GM23248 (cell line): ENCODE results near the gene TNNI3. TPM values are rescaled to one million over a fixed set of nuclear protein-coding genes. Genes with fewer than 3 reads are reported as not detected.

Source experiments
- DNase-seq: peaks from one replicate; pipeline ENCODE4 v3.0.0-alpha.2; 2015
- H2AFZ ChIP-seq: fragments of 200-600 bp; sonication (generic); 2 replicates; pipeline ENCODE4 v1.6.1; 2016; ENCODE audit warnings: antibody characterized with exemption
- H3F3A ChIP-seq: fragments of 200-600 bp; sonication (generic); 2 replicates; pipeline ENCODE4 v1.6.1; 2016; ENCODE audit warnings: mild to moderate bottlenecking, antibody characterized with exemption, mixed run types; ENCODE audit not compliant: insufficient read depth
- H3K27ac ChIP-seq: fragments of 200-600 bp; sonication (generic); 2 replicates; pipeline ENCODE4 v1.5.1; 2016; ENCODE audit warnings: mild to moderate bottlenecking
- H3K27me3 ChIP-seq: fragments of 200-600 bp; sonication (generic); replicated peaks from 2 replicates; pipeline ENCODE4 v1.6.1; 2016; ENCODE audit warnings: mild to moderate bottlenecking; ENCODE audit not compliant: insufficient read depth
- H3K36me3 ChIP-seq: fragments of 200-600 bp; sonication (generic); 2 replicates; pipeline ENCODE4 v1.6.1; 2016; ENCODE audit warnings: low read depth, mild to moderate bottlenecking
- H3K4me1 ChIP-seq: fragments of 200-600 bp; sonication (generic); 2 replicates; pipeline ENCODE4 v1.6.1; 2016; ENCODE audit warnings: mild to moderate bottlenecking; ENCODE audit not compliant: insufficient read depth
- H3K4me2 ChIP-seq: fragments of 200-600 bp; sonication (generic); one replicate; pipeline ENCODE4 v1.6.1; 2016; ENCODE audit warnings: mild to moderate bottlenecking; ENCODE audit not compliant: unreplicated experiment
- H3K4me3 ChIP-seq: fragments of 200-600 bp; sonication (generic); 2 replicates; pipeline ENCODE4 v1.5.1; 2016; ENCODE audit warnings: mild to moderate bottlenecking
- H3K79me2 ChIP-seq: fragments of 200-600 bp; sonication (generic); 2 replicates; pipeline ENCODE4 v1.6.1; 2016; ENCODE audit warnings: mild to moderate bottlenecking; ENCODE audit not compliant: insufficient read depth
- H3K9ac ChIP-seq: fragments of 200-600 bp; sonication (generic); 2 replicates; pipeline ENCODE4 v1.6.1; 2016; ENCODE audit warnings: mild to moderate bottlenecking
- H3K9me2 ChIP-seq: fragments of 200-600 bp; sonication (generic); 2 replicates; pipeline ENCODE4 v1.6.1; 2016; ENCODE audit warnings: mixed run types, mild to moderate bottlenecking, moderate library complexity; ENCODE audit not compliant: insufficient read depth
- H3K9me3 ChIP-seq: fragments of 200-600 bp; sonication (generic); one replicate; pipeline ENCODE4 v1.6.1; 2017; ENCODE audit warnings: low read depth
- H4K20me1 ChIP-seq: fragments of 200-600 bp; sonication (generic); 2 replicates; pipeline ENCODE4 v1.6.0; 2016; ENCODE audit not compliant: insufficient read depth
- EZH2 ChIP-seq: fragments of 200-600 bp; sonication (generic); IDR thresholded peaks from 2 replicates; pipeline ENCODE4 v1.6.1; 2018; ENCODE audit warnings: antibody characterized with exemption, mild to moderate bottlenecking; ENCODE audit not compliant: insufficient read depth, poor library complexity, severe bottlenecking
- EZH2phosphoT487 ChIP-seq: fragments of 200-600 bp; sonication (generic); IDR thresholded peaks from 2 replicates; pipeline ENCODE4 v1.6.1; 2018; ENCODE audit warnings: antibody characterized with exemption, moderate library complexity, mild to moderate bottlenecking, low read depth; ENCODE audit not compliant: insufficient read depth
- WGBS, 2 experiments: methylation state at CpG; one replicate each; pipeline ENCODE4 v1.1.6; 2015 to 2017; ENCODE audit warnings: low lambda C conversion rate in 2 of 2, low coverage in 1 of 2; ENCODE audit errors: missing lambda C conversion rate in 2 of 2; 5-methylcytosine and 5-hydroxymethylcytosine counted together
- in situ Hi-C: fragments of 300-500 bp; cut with MboI; formaldehyde crosslinking; loops from 2 replicates; pipeline ENCODE4 v1.15.0; 2020
- polyA plus RNA-seq: library from polyadenylated mRNA; unstranded; fragments of >200 nt; fragmentation: Nextera tagmentation; extraction: Ambion mirVana; gene quantifications from 2 replicates; pipeline ENCODE4 v1.2.1, GENCODE V29; 2016
- total RNA-seq: library from RNA; depleted of rRNA; stranded (reverse); fragments of >200 nt; shearing (Covaris generic); gene quantifications from 2 replicates; pipeline ENCODE4 v1.2.3, GENCODE V29; 2014

Gene TNNI3
- total and polyA plus RNA-seq, 2 experiments from 2014 or later, result not detected

GRCh38 chr19:55161571-55162322, 4.2 kb upstream of the TNNI3 start:
- no peak for DNase-seq
- H3K4me2 ChIP-seq, result no peak overlapping the region
- H3K9ac ChIP-seq, result no peak overlapping the region
- H3K36me3 ChIP-seq, result no peaks in the 10 kb centered on the region
- no peaks in the 10 kb centered on the region for H3K9me2 ChIP-seq
- H3K79me2 ChIP-seq, result no peaks in the 10 kb centered on the region
- in situ Hi-C loops, result no loop called here
- H3K4me1 ChIP-seq, result peaks cover 8% of the 10 kb centered on the region
- H3K27me3 ChIP-seq, result peaks cover 21% of the 10 kb centered on the region
- 25 to 27% methylated on average over 58 to 61 of the region's 61 CpGs for WGBS, 2 experiments
- H2AFZ ChIP-seq, result no peak overlapping the region
- TF ChIP-seq EZH2phosphoT487 (0 out of 2 replicates have a peak, but pooled peaks have one; percentile 16), EZH2 (no peak)
- H4K20me1 ChIP-seq, result no peaks in the 10 kb centered on the region
- peaks cover 3% of the 10 kb centered on the region; the same call in 1 of the 2 replicates for H3F3A ChIP-seq
- H3K9me3 ChIP-seq, result no peaks in the 10 kb centered on the region
- H3K4me3 ChIP-seq, result no peak overlapping the region
- H3K27ac ChIP-seq, result no peak overlapping the region

GRCh38 chr19:55160986-55161365, 3.4 kb upstream of the TNNI3 start:
- H3K4me3 ChIP-seq, result no peak overlapping the region
- peaks cover 26% of the 10 kb centered on the region for H3K27me3 ChIP-seq
- TF ChIP-seq EZH2 (no peak), EZH2phosphoT487 (no peak)
- no peaks in the 10 kb centered on the region for H4K20me1 ChIP-seq
- 21 to 28% methylated on average over 15 to 31 of the region's 32 CpGs for WGBS, 2 experiments
- peaks cover 8% of the 10 kb centered on the region for H3K4me1 ChIP-seq
- H3K9me2 ChIP-seq, result no peaks in the 10 kb centered on the region
- DNase-seq, result no peak
- no peaks in the 10 kb centered on the region for H3K9me3 ChIP-seq
- H3K36me3 ChIP-seq, result no peaks in the 10 kb centered on the region
- H3F3A ChIP-seq, result peaks cover 3% of the 10 kb centered on the region; the same call in 1 of the 2 replicates
- in situ Hi-C loops, result no loop called here
- no peak overlapping the region for H2AFZ ChIP-seq
- no peak overlapping the region for H3K4me2 ChIP-seq
- no peak overlapping the region for H3K9ac ChIP-seq
- no peaks in the 10 kb centered on the region for H3K79me2 ChIP-seq
- H3K27ac ChIP-seq, result no peak overlapping the region

GRCh38 chr19:55160128-55160985, 2.8 kb upstream of the TNNI3 start:
- Histone ChIP-seq H4K20me1 (no peaks in the 10 kb centered on the region), H3K27me3 (peaks cover 27% of the 10 kb centered on the region), H3K27ac (no peak overlapping the region), H3K4me1 (peaks cover 8% of the 10 kb centered on the region), H3F3A (peaks cover 3% of the 10 kb centered on the region; the same call in 1 of the 2 replicates), H3K9ac (no peak overlapping the region), H3K79me2 (no peaks in the 10 kb centered on the region), H3K4me2 (no peak overlapping the region), H3K4me3 (no peak overlapping the region), H3K9me2 (no peaks in the 10 kb centered on the region), H3K36me3 (no peaks in the 10 kb centered on the region), H2AFZ (no peak overlapping the region), H3K9me3 (no peaks in the 10 kb centered on the region)
- in situ Hi-C loops, result no loop called here
- TF ChIP-seq EZH2, result no peak
- no peak for TF ChIP-seq EZH2phosphoT487
- WGBS, 2 experiments, result 4 to 8% methylated on average over 21 to 31 of the region's 33 CpGs
- peak; percentile 96 for DNase-seq

GRCh38 chr19:55158848-55159749, 1.6 kb upstream of the TNNI3 start:
- in situ Hi-C loops, result no loop called here
- no peaks in the 10 kb centered on the region for H3K9me2 ChIP-seq

More at GRCh38 chr19:55158848-55159749, 1.6 kb upstream of the TNNI3 start:
- 31 to 32% methylated on average over 17 to 18 of the region's 18 CpGs for WGBS, 2 experiments
- TF ChIP-seq EZH2phosphoT487, result no peak
- TF ChIP-seq EZH2, result no peak
- Histone ChIP-seq H3K9ac (no peak overlapping the region), H3K27ac (no peak overlapping the region), H3K4me1 (peaks cover 8% of the 10 kb centered on the region), H3K79me2 (no peaks in the 10 kb centered on the region), H3K27me3 (peaks cover 27% of the 10 kb centered on the region), H3K4me2 (no peak overlapping the region), H3K4me3 (no peak overlapping the region), H3K36me3 (no peaks in the 10 kb centered on the region), H3F3A (peaks cover 3% of the 10 kb centered on the region; the same call in 1 of the 2 replicates), H2AFZ (no peak overlapping the region), H4K20me1 (no peaks in the 10 kb centered on the region), H3K9me3 (no peaks in the 10 kb centered on the region)
- peak; percentile 60 for DNase-seq
